Thyroid gland (tissue), 4 donors: ENCODE data around the gene MAPT. TPM values are rescaled to one million over a fixed set of nuclear protein-coding genes. Genes with fewer than 3 reads are reported as not detected.

ENCODE experiments used
- DNase-seq, 2 donors: peaks; one replicate each; pipeline ENCODE4 v3.0.0-alpha.2; 2019
- H3K27ac ChIP-seq, 3 donors: fragments of 200-600 bp; sonication (generic); 1 replicate in 2 of 3; 2 replicates in 1 of 3; pipeline ENCODE4 v1.5.1; 2016 to 2019; ENCODE audit warnings: mild to moderate bottlenecking in 1 of 3, moderate library complexity in 1 of 3
- H3K27me3 ChIP-seq: fragments of 200-600 bp; sonication (generic); one replicate; pipeline ENCODE4 v1.5.1; 2019
- H3K36me3 ChIP-seq, 2 donors: fragments of 200-600 bp; sonication (generic); one replicate each; pipeline ENCODE4 v1.5.1; 2016 to 2019
- H3K4me1 ChIP-seq, 2 donors: fragments of 200-600 bp; sonication (generic); one replicate each; pipeline ENCODE4 v1.5.1; 2017 to 2019
- H3K4me3 ChIP-seq, 3 donors: fragments of 200-600 bp; sonication (generic); replicated peaks in 1 of 3; 1 replicate in 2 of 3; 2 replicates in 1 of 3; pipeline ENCODE4 v1.5.1; 2016; ENCODE audit warnings: mild to moderate bottlenecking in 1 of 3
- H3K9me3 ChIP-seq: fragments of 200-600 bp; sonication (generic); one replicate; pipeline ENCODE4 v1.5.1; 2017
- POLR2A ChIP-seq, 2 donors: fragments of 450-650 bp; IDR thresholded peaks; one replicate each; pipeline ENCODE4 v1.6.1; 2017; ENCODE audit warnings: antibody characterized with exemption in 2 of 2, mild to moderate bottlenecking in 2 of 2, moderate library complexity in 1 of 2
- WGBS, 2 donors: methylation state at CpG; one replicate each; pipeline ENCODE4 v1.1.5; 2017; 5-methylcytosine and 5-hydroxymethylcytosine counted together
- intact Hi-C: fragments of 100-400 bp; cut with DNase I; formaldehyde crosslinking; loops from one replicate; pipeline ENCODE4 v1.15.1; 2023
- total RNA-seq, 4 donors: library from RNA; depleted of rRNA; stranded (reverse); fragments of >200 nt; gene quantifications; one replicate each; pipeline ENCODE4 v1.2.3, GENCODE V29; 2016
- TF ChIP-seq, protein P1 (sequence below), 6 experiments: fragments of 200-600 bp in 3 of 6; fragments of 450-650 bp in 3 of 6; sonication (generic) in 3 of 6; IDR thresholded peaks; one replicate each; pipeline ENCODE4 v1.5.1; 2016 to 2019; ENCODE audit warnings: antibody characterized with exemption in 6 of 6, mild to moderate bottlenecking in 2 of 6, inconsistent platforms in 1 of 6, moderate library complexity in 1 of 6

MAPT gene
- total RNA-seq, 4 donors from 2014 or later = 0.54 to 1.8 (median 0.92) TPM

- Histone ChIP-seq H3K27me3 (no peaks in the 10 kb centered on the region), H3K36me3 (no peaks in the 10 kb centered on the region), H3K4me1 (no peaks in the 10 kb centered on the region), H3K4me3 (no peak overlapping the region), H3K27ac (no peak overlapping the region), H3K9me3 (no peaks in the 10 kb centered on the region)
- 80 to 84% methylated on average over 5 to 7 of the region's 7 CpGs for WGBS, 2 donors
- DNase-seq = no peak
- intact Hi-C loops = loop anchor here (10.0 kb wide), 1 partner anchor 635 kb away; no protein-coding TSS in a partner anchor
- TF ChIP-seq POLR2A (IDR thresholded peaks at IDR 0.05) = no peak
- TF ChIP-seq, protein P1, sequence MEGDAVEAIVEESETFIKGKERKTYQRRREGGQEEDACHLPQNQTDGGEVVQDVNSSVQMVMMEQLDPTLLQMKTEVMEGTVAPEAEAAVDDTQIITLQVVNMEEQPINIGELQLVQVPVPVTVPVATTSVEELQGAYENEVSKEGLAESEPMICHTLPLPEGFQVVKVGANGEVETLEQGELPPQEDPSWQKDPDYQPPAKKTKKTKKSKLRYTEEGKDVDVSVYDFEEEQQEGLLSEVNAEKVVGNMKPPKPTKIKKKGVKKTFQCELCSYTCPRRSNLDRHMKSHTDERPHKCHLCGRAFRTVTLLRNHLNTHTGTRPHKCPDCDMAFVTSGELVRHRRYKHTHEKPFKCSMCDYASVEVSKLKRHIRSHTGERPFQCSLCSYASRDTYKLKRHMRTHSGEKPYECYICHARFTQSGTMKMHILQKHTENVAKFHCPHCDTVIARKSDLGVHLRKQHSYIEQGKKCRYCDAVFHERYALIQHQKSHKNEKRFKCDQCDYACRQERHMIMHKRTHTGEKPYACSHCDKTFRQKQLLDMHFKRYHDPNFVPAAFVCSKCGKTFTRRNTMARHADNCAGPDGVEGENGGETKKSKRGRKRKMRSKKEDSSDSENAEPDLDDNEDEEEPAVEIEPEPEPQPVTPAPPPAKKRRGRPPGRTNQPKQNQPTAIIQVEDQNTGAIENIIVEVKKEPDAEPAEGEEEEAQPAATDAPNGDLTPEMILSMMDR (IDR thresholded peaks at IDR 0.05) = no peak
Observed at GRCh38 chr17:45849536-45849990, 44.8 kb upstream of the MAPT start.

DNA sequence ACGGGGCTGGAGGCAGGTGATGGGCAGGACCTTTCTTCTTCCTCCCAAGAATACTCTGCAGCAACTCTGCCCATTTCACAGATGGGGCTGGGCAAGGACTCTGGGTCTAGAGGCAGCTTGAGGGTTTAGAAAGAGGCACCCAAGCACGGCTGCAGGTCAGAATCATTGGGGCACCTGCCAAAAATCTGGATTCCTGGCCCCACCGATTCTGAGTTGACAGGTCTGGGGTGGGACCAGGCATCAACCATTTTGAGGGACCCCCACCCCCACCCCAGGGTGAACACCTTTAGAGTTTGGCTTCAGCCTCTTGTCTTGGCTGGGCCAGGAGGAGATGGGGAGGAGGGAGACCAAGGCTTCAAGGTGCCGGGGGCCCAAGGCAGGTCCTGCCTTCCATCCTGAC, 44.3 kb upstream of the MAPT start:
- Histone ChIP-seq H3K36me3 (no peaks in the 10 kb centered on the region), H3K27me3 (no peaks in the 10 kb centered on the region), H3K4me1 (no peaks in the 10 kb centered on the region), H3K27ac (no peak overlapping the region), H3K4me3 (no peak overlapping the region), H3K9me3 (no peaks in the 10 kb centered on the region)
- no peak for TF ChIP-seq POLR2A (IDR thresholded peaks at IDR 0.05)
- TF ChIP-seq, protein P1 (IDR thresholded peaks at IDR 0.05) = no peak
- intact Hi-C loops = no loop called here
- no peak for DNase-seq
- 82 to 87% methylated on average over 4 of the region's 4 CpGs for WGBS, 2 donors

GRCh38 chr17:45850468-45850867, 43.9 kb upstream of the MAPT start:
- TF ChIP-seq POLR2A (IDR thresholded peaks at IDR 0.05) = no peak
- TF ChIP-seq, protein P1 (IDR thresholded peaks at IDR 0.05) = no peak
- no peak for DNase-seq
- WGBS, 2 donors = 85 to 92% methylated on average over 4 to 5 of the region's 5 CpGs
- Histone ChIP-seq H3K4me3 (no peak overlapping the region), H3K27me3 (no peaks in the 10 kb centered on the region), H3K4me1 (no peaks in the 10 kb centered on the region), H3K27ac (no peak overlapping the region), H3K9me3 (no peaks in the 10 kb centered on the region), H3K36me3 (no peaks in the 10 kb centered on the region)
- intact Hi-C loops = no loop called here

- Histone ChIP-seq H3K27me3 (no peaks in the 10 kb centered on the region), H3K4me3 (no peak overlapping the region), H3K36me3 (no peaks in the 10 kb centered on the region), H3K27ac (no peak overlapping the region), H3K4me1 (no peaks in the 10 kb centered on the region), H3K9me3 (no peaks in the 10 kb centered on the region)
- DNase-seq = no peak
- 82 to 98% methylated on average over 6 of the region's 6 CpGs for WGBS, 2 donors
- intact Hi-C loops = no loop called here
- no peak for TF ChIP-seq POLR2A (IDR thresholded peaks at IDR 0.05)
- TF ChIP-seq, protein P1 (IDR thresholded peaks at IDR 0.05) = no peak
Observed at GRCh38 chr17:45851022-45851421, 43.3 kb upstream of the MAPT start.

GRCh38 chr17:45851464-45851863, 42.9 kb upstream of the MAPT start:
- 38 to 47% methylated on average over 2 to 4 of the region's 8 CpGs for WGBS, 2 donors
- Histone ChIP-seq H3K4me1 (no peaks in the 10 kb centered on the region), H3K9me3 (no peaks in the 10 kb centered on the region), H3K4me3 (no peak overlapping the region), H3K27me3 (no peaks in the 10 kb centered on the region), H3K36me3 (no peaks in the 10 kb centered on the region), H3K27ac (no peak overlapping the region)
- intact Hi-C loops = no loop called here
- DNase-seq = no peak
- TF ChIP-seq, protein P1 (IDR thresholded peaks at IDR 0.05) = no peak
- TF ChIP-seq POLR2A (IDR thresholded peaks at IDR 0.05) = no peak
